Kasumi-1 (cell line): ENCODE measurements around the gene CLASRP.
A peak's percentile ranks its signal among the peaks of the same experiment; 100 is the strongest.

Experiments
- DNase-seq, 2 experiments: peaks; one replicate each; lab custom pipeline; 2025; lab: John Stamatoyannopoulos, UW

The CLASRP gene

GRCh38 chr19:45020071-45020470 is 18.8 kb upstream of the CLASRP start:
- no peak for DNase-seq

DNA sequence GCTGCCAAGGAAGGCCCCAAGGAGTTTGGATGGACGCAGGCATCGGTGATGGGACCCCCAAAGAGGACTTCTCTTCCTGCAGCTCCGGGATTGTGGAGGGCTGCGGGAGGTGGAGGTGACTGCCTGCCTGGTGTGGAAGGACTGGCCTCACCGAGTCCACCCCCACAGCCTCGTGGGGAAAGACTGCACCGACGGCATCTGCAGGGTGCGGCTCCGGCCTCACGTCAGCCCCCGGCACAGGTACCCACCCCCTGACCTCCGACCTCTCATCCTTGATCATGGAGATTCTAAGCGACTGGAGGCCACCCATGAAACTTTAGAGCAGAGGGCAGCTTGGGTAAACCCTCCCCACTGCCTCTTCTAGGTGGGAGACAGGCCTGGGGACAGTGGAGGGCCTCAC is 16.9 kb upstream of the CLASRP start:
- no peak for DNase-seq

DNA sequence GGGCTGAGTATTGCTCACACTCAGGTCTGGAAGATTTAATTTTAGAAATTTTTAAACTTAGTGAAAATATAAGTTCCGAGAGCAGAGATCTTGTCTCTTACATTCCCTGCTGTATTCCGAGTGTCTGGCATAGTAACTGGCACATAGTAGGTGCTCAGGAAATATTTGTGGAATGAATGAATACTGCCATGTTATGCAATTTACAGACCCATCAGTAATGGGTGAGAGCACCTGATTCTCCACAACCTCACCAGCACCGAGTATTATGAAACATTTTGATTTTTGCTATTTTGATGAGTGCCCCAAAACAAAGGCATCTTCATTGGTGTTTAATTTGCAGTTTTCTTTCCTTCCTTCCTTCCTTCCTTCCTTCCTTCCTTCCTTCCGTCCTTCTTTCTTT is 15.8 kb upstream of the CLASRP start:
- no peak for DNase-seq

DNA sequence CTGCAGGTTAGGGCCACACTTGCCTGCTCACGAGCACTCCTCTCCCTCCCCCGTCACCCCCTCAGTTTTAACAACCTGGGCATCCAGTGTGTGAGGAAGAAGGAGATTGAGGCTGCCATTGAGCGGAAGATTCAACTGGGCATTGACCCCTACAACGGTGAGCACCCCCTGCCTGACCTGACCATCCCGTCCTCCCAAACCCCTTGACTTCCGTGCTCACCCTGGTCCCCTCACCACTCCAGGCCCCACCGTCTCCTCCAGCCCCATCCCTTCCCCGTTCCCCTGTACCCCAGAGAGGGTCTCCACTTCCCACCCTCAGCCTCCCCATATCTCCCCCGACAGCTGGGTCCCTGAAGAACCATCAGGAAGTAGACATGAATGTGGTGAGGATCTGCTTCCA is 13.6 kb upstream of the CLASRP start:
- no peak for DNase-seq

GRCh38 chr19:45027371-45027770 is 11.5 kb upstream of the CLASRP start:
- DNase-seq: no peak

DNA sequence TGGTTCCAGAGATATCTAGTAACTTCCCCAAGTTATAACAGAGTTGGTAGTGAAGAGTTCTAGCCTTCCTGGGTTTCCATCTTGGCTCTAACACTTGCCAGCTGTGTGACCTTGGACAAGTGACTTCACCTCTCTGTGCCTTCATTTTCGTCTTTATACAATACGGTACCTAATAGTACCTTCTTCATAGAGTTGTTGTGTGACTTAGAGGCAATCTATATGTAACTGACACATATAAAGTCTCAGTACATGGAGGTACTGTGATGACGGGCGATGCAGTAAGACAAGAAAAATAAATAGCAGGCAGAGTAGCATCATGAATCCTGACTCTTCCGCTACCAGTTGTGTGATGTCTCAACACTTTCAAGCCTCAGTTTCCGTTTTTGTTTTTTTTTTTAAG is 8.0 kb upstream of the CLASRP start:
- no peak for DNase-seq

DNA sequence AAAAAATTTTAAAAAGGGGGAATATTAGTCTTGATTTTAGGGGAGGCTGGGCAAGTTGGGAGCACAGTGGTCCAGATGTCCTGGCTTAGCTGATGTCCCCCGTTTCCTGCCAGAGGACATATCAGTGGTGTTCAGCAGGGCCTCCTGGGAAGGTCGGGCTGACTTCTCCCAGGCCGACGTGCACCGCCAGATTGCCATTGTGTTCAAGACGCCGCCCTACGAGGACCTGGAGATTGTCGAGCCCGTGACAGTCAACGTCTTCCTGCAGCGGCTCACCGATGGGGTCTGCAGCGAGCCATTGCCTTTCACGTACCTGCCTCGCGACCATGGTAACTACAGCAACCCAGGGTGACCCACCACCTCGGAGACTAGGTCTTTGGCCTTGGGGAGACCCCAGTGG is 6.4 kb upstream of the CLASRP start:
- no peak for DNase-seq

- DNase-seq: no peak
Measured at GRCh38 chr19:45035755-45036154, 3.1 kb upstream of the CLASRP start.

- DNase-seq: no peak
Measured at GRCh38 chr19:45037393-45038169, 1.3 kb upstream of the CLASRP start.

- DNase-seq: peak; percentile 55 to 69
Measured at GRCh38 chr19:45040059-45040771, 1.4 kb downstream of the CLASRP start.

GRCh38 chr19:45041125-45041524 is 2.3 kb downstream of the CLASRP start:
- DNase-seq: no peak

DNA sequence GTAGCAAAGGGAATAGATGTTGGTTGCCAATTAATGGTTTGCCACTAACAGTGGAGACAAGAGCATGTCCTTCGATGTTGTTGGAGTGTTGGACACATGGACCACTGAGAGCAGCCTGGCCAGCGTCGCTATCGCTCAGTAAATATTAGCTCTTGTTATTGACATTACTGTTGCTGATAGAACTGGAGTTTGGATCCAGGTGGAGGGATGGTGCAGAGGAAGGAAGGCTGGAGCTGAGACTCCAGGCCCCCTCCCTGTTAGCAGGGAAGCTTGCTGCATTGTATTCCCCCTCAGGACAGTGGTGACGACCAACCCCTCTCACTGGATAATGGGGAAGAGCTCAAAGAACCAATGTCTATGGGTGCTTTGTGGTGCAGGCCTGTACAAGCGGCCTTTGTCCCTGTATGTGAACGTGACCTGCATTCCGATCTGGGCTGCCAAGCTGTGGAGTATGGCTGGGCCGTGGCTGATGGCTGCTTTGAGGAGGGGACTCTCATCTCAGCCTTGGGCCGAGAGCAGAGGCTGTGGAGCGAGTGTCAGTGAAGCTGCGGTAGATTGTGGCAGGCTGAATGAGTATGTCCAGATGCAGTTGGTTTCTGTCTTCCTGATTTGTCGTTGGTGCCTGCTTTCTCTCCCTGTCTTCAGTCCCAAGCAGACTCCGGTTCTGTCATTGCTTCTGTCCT is 7.0 kb downstream of the CLASRP start:
- DNase-seq: no peak

GRCh38 chr19:45046355-45046754 is 7.5 kb downstream of the CLASRP start:
- no peak for DNase-seq

DNA sequence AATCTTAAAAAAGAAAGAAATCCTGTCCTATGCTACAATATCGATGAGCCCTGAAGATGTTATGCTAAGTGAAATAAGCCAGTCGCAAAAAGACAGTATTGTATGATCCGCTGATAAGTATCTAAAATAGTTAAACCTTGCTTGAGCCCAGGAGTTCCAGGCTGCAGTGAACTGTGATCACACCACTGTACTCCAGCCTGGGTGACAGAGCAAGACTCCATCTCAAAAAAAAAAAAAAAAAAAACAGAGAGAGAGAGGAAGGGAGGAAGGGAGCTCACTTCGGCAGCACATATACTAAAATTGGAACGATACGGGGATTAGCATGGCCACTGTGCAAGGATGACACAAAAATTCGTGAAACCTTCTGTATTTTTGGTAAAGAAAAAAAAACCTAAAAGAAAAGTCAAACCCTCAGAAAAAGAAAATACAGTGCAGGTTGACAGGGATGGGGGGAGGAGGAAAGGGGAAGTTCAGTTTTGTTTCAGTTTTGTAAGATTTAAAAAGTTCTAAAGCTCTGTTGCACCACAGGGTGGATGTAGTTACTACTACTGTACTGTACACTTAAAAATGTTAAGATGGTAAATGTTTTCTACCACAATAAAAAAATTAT is 8.4 kb downstream of the CLASRP start:
- peak; percentile 79 to 86 for DNase-seq

DNA sequence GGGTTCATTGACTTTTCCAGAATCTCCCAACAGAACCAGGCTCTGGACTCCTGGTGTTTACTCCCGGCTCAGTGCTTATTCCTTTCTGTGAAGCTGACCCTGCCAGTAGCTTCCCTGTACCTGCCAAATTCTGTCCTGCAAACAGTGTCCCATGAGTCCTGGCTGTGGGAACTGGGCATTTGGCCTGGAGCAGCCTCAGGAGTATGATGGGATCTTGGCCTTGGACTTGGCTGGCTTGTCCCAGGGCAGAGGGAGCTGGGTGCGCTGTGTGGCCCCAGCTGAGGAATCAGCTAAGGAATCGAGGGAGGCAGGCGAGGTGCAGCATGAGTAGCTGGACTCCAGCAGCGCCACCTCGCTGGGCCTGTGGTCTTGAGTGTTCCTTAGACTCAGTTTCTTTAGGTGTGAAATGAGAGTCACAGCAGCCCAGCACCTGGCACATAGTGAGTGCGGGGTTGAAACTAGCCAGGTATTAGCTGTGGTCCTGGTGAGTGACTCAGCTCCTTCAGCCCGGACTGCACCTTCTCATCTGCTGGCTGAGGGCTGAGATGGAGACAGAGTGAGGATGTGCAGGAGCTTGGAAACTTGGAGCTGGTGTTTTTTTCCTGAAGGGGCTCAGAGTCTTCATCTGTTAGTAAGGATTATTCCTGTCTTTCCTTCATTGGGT is 10.4 kb downstream of the CLASRP start:
- no peak for DNase-seq

DNA sequence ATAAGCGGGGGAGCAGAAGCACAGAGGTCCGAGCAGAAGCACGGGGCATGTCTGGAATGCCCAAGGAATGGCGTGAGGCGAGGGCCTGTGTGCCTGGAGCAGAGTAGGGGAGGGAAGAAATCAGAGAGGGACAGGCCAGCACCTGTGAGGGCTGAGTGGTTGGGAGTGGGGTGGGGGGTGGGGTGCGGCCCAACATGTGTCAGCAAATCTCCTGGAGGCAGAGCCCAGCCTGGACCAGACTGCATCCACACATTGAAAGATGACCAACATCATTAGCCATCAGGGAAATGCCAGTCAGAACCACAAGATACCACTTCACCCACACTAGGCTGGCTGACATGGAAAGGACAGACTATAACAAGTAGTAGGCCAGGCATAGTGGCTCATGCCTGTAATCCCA is 11.2 kb downstream of the CLASRP start:
- DNase-seq: no peak

GRCh38 chr19:45051929-45052579 is 13.2 kb downstream of the CLASRP start:
- DNase-seq: no peak

DNA sequence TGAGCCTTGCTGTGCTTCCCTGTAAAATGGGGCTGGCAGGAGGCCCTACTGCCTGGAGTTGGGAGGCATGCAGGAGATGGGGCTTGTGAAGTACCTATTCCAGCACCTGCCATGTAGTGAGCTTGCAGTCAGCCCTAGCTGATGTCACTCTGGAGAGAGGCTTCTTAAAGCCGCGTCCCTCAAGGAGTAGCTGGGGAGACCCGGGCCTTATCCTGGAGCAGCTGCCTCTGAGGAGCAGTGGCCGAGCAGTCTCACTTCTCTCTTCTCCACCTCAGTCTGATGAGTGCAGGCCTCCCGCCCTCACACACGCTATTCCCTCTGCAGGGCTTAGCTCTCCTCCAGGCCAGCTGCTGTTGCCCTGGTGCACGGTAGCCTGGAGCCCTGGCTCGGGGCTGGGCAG is 18.0 kb downstream of the CLASRP start:
- DNase-seq: no peak

GRCh38 chr19:45057444-45057843 is 18.6 kb downstream of the CLASRP start:
- no peak for DNase-seq

DNA sequence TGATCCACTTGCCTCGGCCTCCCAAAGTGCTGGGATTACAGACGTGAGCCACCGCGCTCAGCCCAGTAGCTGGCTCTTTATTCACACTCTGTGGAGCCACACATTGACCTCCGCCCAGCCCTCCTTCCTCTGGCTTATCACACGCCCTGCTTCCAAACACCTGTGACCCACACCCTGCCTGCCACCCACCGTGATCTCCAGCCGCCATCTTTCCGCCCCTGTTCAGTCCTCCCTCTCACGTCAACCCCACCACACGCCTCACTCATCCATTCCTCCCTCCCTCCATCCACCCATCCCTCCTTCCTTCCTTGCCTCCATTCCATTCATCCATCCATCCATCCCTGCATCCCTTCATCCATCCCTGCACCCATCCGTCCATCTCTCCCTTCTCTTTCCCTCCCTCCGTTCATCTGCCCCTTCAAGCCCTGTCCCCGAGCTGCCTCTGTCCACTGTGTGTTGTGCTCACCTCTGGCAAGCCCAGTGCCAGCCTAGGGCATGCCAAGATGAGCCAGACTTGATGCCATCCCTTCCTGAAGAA is 19.8 kb downstream of the CLASRP start:
- DNase-seq: no peak

DNA sequence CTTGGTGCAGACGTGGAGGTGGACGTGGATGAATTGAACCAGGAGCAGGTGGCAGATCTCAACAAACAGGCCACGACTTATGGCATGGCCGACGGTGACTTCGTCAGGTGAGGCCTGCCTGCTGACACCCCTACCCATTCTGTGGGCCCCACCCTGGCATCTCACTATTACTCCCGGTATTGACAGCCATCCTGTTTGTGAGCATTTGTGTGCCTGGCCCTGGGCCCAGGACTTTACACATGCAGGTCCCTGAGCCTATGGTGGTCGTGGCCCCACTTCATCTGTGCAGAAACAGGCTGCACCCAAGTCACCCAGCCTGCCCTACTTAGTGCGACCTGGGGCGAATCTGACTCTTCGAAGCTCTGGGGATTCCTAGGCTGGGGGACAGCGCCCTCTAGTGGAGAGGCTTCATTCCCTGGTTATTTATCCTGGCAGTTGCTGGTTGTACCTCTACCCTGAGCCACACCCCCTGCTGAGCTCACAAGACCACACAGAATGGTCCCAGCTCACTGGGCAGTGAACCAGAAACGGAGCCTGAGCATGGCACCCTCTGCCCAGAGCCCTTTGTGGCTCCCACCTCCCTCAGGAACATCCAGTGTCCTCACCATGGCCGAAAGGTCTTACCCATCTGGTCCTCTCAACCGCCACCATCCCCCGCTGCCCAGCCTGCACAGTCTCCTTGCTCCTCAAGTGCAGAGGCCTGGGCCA is 20.6 kb downstream of the CLASRP start:
- peak; percentile 79 to 85 for DNase-seq
